SU-DHL-6 (cell line): ENCODE measurements around the gene TMEM154.

Experiments used
- H2AFZ ChIP-seq: fragments of 200-600 bp; sonication (generic); 2 replicates; pipeline ENCODE4 v1.6.1; 2014; ENCODE audit warnings: low read depth, mild to moderate bottlenecking, moderate library complexity, mixed read lengths, antibody characterized with exemption, low read length; ENCODE audit not compliant: severe bottlenecking
- H3F3A ChIP-seq: fragments of 200-600 bp; shearing (Covaris generic); 2 replicates; pipeline ENCODE4 v1.6.0; 2016; ENCODE audit warnings: antibody characterized with exemption, mild to moderate bottlenecking; ENCODE audit not compliant: insufficient read depth
- H3K27ac ChIP-seq: fragments of 200-600 bp; sonication (generic); 2 replicates; pipeline ENCODE4 v1.5.1; 2016; ENCODE audit warnings: low read depth, mild to moderate bottlenecking, low read length, moderate library complexity, mixed read lengths
- H3K27me3 ChIP-seq: fragments of 200-600 bp; sonication (generic), shearing (Covaris generic); 2 replicates; pipeline ENCODE4 v1.6.0; 2014; ENCODE audit warnings: mild to moderate bottlenecking, low read length
- H3K36me3 ChIP-seq: fragments of 200-600 bp; sonication (generic); 2 replicates; pipeline ENCODE4 v1.6.1; 2014; ENCODE audit warnings: mild to moderate bottlenecking, low read length, mixed read lengths
- H3K4me2 ChIP-seq: fragments of 300-600, 200-600 bp; shearing (Covaris generic), sonication (generic); 2 replicates; pipeline ENCODE4 v1.6.0; 2014; ENCODE audit warnings: low read length, low read depth, mild to moderate bottlenecking; ENCODE audit not compliant: poor library complexity, severe bottlenecking
- H3K4me3 ChIP-seq: fragments of 200-600 bp; sonication (generic); 2 replicates; pipeline ENCODE4 v1.5.1; 2014; ENCODE audit warnings: antibody characterized with exemption, low read length, mild to moderate bottlenecking, mixed read lengths; ENCODE audit not compliant: insufficient read depth, poor library complexity, severe bottlenecking
- H3K79me2 ChIP-seq: fragments of 200-600 bp; sonication (generic); 2 replicates; pipeline ENCODE4 v1.6.1; 2014; ENCODE audit warnings: mild to moderate bottlenecking, low read length, moderate library complexity; ENCODE audit not compliant: insufficient read depth
- H3K9ac ChIP-seq: fragments of 200-600 bp; sonication (generic); 2 replicates; pipeline ENCODE4 v1.7.0; 2014; ENCODE audit warnings: mild to moderate bottlenecking, low read length
- H3K9me2 ChIP-seq: fragments of 200-600 bp; sonication (generic); replicated peaks from 2 replicates; pipeline ENCODE4 v1.6.1; 2014; ENCODE audit warnings: low read length; ENCODE audit not compliant: insufficient read depth
- H3K9me3 ChIP-seq: fragments of 200-600 bp; sonication (generic); 2 replicates; pipeline ENCODE4 v1.6.1; 2014; ENCODE audit warnings: low read length, mixed read lengths; ENCODE audit not compliant: insufficient read depth
- H4K20me1 ChIP-seq: fragments of 200-600 bp; sonication (generic); 2 replicates; pipeline ENCODE4 v1.6.1; 2014; ENCODE audit warnings: low read depth, mild to moderate bottlenecking, antibody characterized with exemption, low read length, moderate library complexity, mixed read lengths
- EZH2phosphoT487 ChIP-seq: fragments of 200-600 bp; sonication (generic), shearing (Covaris generic); conservative IDR thresholded peaks from 2 replicates; pipeline ENCODE4 v1.6.1; 2018; ENCODE audit warnings: mild to moderate bottlenecking, antibody characterized with exemption, low read length, moderate library complexity, mixed read lengths
- TF ChIP-seq, protein P1 (sequence below): fragments of 200-600 bp; sonication (generic); IDR thresholded peaks from one replicate; pipeline ENCODE4 v1.5.1; 2017; ENCODE audit warnings: antibody characterized with exemption, mild to moderate bottlenecking, low read length, moderate library complexity; ENCODE audit not compliant: insufficient read depth, poor library complexity, severe bottlenecking

Gene TMEM154

DNA sequence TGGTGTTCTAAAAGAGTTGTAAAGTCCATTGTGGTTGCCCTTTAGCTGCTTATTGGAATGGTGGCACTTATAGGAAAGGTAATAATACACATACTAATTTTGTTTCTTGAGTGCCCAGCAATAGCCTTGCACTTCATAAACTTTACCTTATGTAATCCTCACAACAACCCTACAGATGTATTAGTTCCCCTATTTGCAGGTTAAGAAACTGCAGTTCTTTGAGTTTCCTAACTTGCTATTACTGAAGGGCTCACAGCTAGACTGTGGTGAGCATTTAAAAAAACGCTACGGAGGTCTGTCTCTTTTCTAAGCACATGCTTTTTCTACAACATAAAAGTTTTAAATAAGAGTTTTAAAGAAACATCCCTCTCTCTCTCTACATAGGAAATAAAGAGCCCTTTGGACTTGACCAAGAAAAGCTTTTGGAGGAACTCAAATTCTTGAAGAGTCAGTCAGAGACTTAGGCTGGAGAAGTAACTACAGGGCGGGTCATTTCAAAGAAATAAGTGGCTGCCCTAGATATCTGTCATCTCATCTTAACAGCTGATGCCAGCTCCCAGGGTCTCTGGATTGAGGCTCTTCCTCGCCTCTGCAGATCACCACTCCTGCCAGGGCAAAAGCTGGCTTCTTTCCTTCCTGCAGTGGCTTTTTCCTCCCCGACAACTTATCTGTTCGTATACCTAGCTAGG is 101.9 kb downstream of the TMEM154 start:
- H2AFZ ChIP-seq, result no peak overlapping the region
- no peak overlapping the region for H3K27ac ChIP-seq
- H3K27me3 ChIP-seq, result no peaks in the 10 kb centered on the region
- H3K9me3 ChIP-seq, result no peaks in the 10 kb centered on the region
- H3K36me3 ChIP-seq, result no peaks in the 10 kb centered on the region
- no peaks in the 10 kb centered on the region for H3K79me2 ChIP-seq
- no peaks in the 10 kb centered on the region for H3K9me2 ChIP-seq
- TF ChIP-seq EZH2phosphoT487, result no peak
- TF ChIP-seq, protein P1, sequence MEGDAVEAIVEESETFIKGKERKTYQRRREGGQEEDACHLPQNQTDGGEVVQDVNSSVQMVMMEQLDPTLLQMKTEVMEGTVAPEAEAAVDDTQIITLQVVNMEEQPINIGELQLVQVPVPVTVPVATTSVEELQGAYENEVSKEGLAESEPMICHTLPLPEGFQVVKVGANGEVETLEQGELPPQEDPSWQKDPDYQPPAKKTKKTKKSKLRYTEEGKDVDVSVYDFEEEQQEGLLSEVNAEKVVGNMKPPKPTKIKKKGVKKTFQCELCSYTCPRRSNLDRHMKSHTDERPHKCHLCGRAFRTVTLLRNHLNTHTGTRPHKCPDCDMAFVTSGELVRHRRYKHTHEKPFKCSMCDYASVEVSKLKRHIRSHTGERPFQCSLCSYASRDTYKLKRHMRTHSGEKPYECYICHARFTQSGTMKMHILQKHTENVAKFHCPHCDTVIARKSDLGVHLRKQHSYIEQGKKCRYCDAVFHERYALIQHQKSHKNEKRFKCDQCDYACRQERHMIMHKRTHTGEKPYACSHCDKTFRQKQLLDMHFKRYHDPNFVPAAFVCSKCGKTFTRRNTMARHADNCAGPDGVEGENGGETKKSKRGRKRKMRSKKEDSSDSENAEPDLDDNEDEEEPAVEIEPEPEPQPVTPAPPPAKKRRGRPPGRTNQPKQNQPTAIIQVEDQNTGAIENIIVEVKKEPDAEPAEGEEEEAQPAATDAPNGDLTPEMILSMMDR, result no peak
- H3K4me2 ChIP-seq, result no peak overlapping the region
- no peak overlapping the region for H3K4me3 ChIP-seq
- no peaks in the 10 kb centered on the region for H4K20me1 ChIP-seq
- no peak overlapping the region for H3K9ac ChIP-seq
- H3F3A ChIP-seq, result no peaks in the 10 kb centered on the region; the same call in 1 of the 2 replicates

DNA sequence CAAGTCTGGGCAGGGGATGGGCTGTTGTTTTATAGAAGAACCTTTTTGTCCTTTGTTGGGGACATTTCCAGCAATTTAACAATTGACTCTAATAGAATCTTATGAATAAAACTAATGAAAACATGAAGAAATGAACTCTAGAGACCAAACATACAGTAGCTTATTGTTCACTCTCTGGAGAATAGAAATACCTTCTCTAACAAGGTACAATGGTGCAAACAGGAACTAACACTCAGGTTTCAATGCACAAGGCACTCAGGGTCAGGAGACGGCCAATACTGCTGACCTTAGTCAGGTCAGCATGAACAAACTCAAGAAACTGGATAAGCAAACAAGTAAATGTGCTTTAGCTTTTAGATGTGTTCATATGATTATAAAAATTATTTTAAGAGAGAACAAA is 104.3 kb downstream of the TMEM154 start:
- Histone ChIP-seq H3K9ac (no peak overlapping the region), H3K79me2 (no peaks in the 10 kb centered on the region), H3K4me3 (no peak overlapping the region), H4K20me1 (no peaks in the 10 kb centered on the region), H3F3A (no peaks in the 10 kb centered on the region; the same call in 1 of the 2 replicates), H3K27me3 (no peaks in the 10 kb centered on the region), H3K9me2 (no peaks in the 10 kb centered on the region), H3K36me3 (no peaks in the 10 kb centered on the region), H3K9me3 (no peaks in the 10 kb centered on the region), H2AFZ (no peak overlapping the region), H3K4me2 (no peak overlapping the region), H3K27ac (no peak overlapping the region)
- TF ChIP-seq, protein P1, result no peak
- TF ChIP-seq EZH2phosphoT487, result no peak

DNA sequence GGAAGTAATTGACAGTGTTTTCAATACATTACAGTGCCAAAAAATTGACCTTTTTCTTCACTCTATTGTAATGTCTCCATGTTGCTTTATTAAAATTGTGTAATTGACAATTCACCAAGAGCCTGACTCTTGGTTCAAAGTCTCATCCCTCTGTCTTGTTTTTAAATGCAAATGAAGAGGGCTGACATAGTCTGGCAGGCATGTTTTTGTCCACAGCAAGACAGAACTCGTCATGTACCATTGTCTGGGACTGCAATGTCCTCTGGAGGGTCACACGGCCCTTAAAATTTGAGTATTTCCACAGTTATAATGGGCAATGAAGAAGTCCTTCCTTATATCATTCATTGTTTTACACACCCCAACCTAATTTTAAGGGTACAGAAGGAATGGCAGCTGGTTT is 105.9 kb downstream of the TMEM154 start:
- no peak overlapping the region for H2AFZ ChIP-seq
- H4K20me1 ChIP-seq, result no peaks in the 10 kb centered on the region
- H3K9me2 ChIP-seq, result no peaks in the 10 kb centered on the region
- no peak for TF ChIP-seq EZH2phosphoT487
- TF ChIP-seq, protein P1, result no peak
- no peak overlapping the region for H3K4me2 ChIP-seq
- no peaks in the 10 kb centered on the region; the same call in 1 of the 2 replicates for H3F3A ChIP-seq
- no peaks in the 10 kb centered on the region for H3K36me3 ChIP-seq
- H3K4me3 ChIP-seq, result no peak overlapping the region
- H3K9me3 ChIP-seq, result no peaks in the 10 kb centered on the region
- no peaks in the 10 kb centered on the region for H3K79me2 ChIP-seq
- no peak overlapping the region for H3K9ac ChIP-seq
- no peaks in the 10 kb centered on the region for H3K27me3 ChIP-seq
- no peak overlapping the region for H3K27ac ChIP-seq
